C4-2B (cell line): ENCODE data around the gene ANKRD55.

Experiments used
- ZFX ChIP-seq: fragments of 450-650 bp; IDR thresholded peaks from 2 replicates; pipeline ENCODE4 v1.6.1; 2017
- TF ChIP-seq, protein P1 (sequence below): fragments of 450-650 bp; conservative IDR thresholded peaks from 2 replicates; pipeline ENCODE4 v1.5.1; 2017; ENCODE audit warnings: mild to moderate bottlenecking

DNA sequence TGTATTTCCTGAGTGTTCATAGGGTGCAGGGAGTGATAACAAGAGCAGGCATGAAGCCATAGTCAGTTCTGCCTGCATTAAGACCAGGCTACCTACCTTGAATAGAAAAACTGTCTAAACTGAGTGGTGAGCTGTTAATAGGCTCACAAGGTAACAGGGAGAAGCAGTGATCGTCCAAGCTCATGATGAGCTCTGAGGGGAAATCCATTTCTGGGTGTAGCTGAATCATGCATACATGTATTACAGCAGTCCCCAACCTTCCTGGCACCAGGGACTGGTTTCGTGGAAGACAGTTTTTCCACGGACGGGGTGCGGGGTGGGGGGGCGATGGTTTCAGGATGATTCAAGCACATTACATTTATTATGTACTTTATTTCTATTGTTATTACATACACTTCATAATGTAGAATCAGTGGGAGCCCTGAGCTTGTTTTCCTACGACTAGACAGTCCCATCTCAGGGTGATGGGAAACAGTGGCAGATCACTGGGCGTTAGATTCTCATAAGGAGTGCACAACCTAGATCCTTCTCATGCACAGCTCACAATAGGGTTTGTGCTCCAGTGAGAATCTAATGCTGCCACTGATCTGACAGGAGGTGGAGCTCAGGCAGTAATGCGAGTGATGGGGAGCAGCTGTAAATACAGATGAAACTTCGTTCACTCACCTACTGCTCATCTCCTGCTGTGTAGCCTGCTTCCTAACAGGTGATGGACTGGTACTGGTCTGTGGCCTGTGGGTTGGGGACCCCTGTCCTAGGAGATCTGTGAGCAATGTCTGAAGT lies 138.4 kb downstream of the ANKRD55 start:
- TF ChIP-seq, protein P1, sequence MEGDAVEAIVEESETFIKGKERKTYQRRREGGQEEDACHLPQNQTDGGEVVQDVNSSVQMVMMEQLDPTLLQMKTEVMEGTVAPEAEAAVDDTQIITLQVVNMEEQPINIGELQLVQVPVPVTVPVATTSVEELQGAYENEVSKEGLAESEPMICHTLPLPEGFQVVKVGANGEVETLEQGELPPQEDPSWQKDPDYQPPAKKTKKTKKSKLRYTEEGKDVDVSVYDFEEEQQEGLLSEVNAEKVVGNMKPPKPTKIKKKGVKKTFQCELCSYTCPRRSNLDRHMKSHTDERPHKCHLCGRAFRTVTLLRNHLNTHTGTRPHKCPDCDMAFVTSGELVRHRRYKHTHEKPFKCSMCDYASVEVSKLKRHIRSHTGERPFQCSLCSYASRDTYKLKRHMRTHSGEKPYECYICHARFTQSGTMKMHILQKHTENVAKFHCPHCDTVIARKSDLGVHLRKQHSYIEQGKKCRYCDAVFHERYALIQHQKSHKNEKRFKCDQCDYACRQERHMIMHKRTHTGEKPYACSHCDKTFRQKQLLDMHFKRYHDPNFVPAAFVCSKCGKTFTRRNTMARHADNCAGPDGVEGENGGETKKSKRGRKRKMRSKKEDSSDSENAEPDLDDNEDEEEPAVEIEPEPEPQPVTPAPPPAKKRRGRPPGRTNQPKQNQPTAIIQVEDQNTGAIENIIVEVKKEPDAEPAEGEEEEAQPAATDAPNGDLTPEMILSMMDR, result no peak
- TF ChIP-seq ZFX, result no peak
